Activated T-helper 17 cell treated with anti-CD3 and anti-CD28 coated beads, Interleukin-2, amount 50 U/mL, for 72 hours (primary cell): ENCODE results near the gene REXO4. TPM values are rescaled to one million over a fixed set of nuclear protein-coding genes. Genes with fewer than 3 reads are reported as not detected.

ENCODE experiments used
- ATAC-seq: fragments of 150-1000 bp; cut with Tn5 transposase; replicated peaks from 2 replicates; pipeline ENCODE4 v1.10.0; 2021; ENCODE audit warnings: mild to moderate bottlenecking, moderate library complexity
- H3K27ac Mint-ChIP-seq: one replicate; pipeline ENCODE4 v1.8.0; 2022; ENCODE audit warnings: mixed read lengths
- H3K27me3 Mint-ChIP-seq: one replicate; pipeline ENCODE4 v1.8.0; 2022; ENCODE audit warnings: mixed read lengths
- H3K36me3 Mint-ChIP-seq: one replicate; pipeline ENCODE4 v1.8.0; 2022; ENCODE audit warnings: low read depth, mild to moderate bottlenecking, mixed read lengths
- H3K4me1 Mint-ChIP-seq: one replicate; pipeline ENCODE4 v1.8.0; 2022; ENCODE audit warnings: mixed read lengths
- H3K4me3 Mint-ChIP-seq: one replicate; pipeline ENCODE4 v1.8.0; 2022; ENCODE audit warnings: mild to moderate bottlenecking, mixed read lengths
- H3K9me3 Mint-ChIP-seq: one replicate; pipeline ENCODE4 v1.8.0; 2022; ENCODE audit warnings: mixed read lengths
- total RNA-seq, 2 donors: library from RNA; stranded (reverse); gene quantifications; one replicate each; pipeline ENCODE4 v1.2.3, GENCODE V29; 2022

Gene REXO4
- total RNA-seq, 2 donors from 2014 or later, result 26.1 to 36.5 TPM

DNA sequence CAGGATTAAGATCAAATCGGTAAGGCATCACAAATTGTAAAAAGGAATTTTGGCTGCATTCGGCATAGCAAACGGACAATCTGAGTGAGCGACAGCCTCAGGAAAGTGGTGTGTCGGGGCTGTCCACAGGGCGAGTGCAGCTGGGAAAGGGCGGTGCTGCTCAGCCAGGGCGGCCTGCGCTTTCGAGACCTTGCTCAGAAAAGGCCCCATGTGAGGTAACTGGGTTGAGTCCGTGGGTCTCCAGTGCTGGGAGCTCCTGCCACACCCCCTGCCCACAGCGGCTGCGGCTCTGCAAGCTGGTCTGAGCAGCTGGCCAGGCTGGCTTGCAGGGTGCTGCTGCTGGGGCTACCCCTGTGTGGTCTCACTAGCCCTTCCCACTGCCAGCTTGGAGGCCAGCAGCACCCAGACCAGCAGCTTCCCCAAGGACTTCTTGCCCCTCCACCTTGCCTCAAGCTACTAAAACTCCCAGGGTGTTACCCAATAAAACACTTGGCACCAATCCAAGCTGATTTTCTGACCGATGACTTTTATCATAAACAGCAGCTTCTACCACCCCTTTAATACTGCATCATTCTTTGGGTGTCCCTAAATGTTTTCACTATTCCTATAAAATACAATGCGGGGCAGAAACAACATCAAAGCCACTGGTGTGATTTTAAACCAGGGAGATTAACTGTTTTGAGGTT is 55.3 kb downstream of the REXO4 start:
- Mint-ChIP-seq H3K27ac (peak overlapping the region; percentile 55), H3K4me3 (no peak overlapping the region), H3K9me3 (no peaks in the 10 kb centered on the region), H3K4me1 (peaks cover 35% of the 10 kb centered on the region), H3K27me3 (no peaks in the 10 kb centered on the region), H3K36me3 (peaks cover 98% of the 10 kb centered on the region)
- no peak for ATAC-seq

DNA sequence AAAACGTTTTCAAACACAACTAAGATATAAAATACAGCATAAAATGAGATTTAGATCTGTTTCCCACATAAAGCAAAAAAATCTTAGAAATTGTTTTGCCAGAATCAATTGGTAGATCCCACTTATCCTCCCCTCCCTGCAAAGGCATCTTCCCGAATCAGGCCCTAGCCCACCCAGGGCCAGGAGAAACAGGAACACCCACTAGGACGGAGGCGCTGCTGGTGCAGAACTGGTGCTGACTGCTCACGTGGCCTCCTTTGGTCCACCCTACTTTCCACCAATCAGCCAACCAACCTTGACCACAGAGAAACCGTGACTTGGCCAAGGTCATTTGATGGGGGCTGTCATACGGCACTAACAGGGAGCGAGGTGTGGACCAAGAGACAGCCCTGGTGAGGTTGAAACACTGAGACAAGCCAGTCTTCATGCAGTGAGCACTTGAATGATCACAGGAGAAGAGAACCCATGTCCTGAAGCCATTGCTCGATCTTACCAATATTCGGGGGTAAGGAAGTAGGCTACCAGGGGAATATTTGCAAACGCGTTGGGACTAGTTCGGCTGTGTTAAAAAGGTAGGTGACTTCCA is 56.2 kb downstream of the REXO4 start:
- Mint-ChIP-seq H3K27me3 (no peaks in the 10 kb centered on the region), H3K27ac (peak overlapping the region; percentile 55), H3K36me3 (peaks cover 90% of the 10 kb centered on the region), H3K4me1 (peaks cover 35% of the 10 kb centered on the region), H3K4me3 (peak overlapping the region; percentile 41), H3K9me3 (no peaks in the 10 kb centered on the region)
- no peak for ATAC-seq

DNA sequence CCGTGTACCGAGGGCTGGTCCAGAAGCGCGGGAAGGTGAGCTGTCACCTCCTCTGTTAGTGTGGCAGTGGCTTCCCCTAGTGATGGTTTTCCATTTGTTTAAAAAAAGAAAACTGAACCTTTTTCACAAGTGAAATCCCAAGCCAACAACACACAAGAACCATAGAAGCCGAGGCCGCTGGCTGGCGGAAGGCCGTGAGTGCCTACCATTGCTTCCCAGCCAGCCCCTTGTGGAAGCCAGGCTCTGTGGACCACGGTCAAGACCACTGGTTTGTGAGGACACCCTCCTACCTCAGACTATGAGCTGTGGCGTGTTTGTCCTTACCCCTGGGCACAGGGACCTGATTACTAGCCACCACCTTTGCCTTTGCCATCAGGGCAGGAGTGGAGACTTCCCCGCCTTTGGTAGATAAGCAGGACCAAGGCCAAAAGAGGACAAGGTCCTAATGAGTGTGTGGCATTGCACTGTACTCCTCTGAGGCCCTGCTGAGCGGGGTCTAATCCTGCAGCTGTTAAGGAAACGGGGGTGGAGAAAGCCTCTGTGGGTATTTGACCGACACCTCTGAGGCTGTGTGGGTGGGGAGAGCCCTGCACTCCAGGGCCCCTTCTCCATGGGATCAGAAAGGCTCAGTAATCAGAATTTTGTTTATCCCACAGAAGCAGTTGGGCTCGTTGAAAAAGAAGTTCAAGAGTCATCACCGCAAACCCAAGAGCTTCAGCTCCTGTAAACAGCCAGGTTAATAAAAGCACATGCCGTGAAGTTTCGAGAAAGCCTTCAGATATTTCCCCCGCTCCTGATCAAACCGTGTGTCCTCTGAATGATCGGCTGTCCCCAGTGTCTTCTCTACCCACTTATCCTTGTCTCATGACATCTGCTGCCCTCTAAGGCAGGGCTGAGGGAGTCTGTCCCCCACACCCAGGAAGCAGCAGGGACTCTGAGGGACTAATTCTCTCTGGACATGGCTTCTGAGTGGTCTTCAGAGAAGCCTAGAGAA is 57.1 kb downstream of the REXO4 start:
- peaks cover 35% of the 10 kb centered on the region for H3K4me1 Mint-ChIP-seq
- H3K27ac Mint-ChIP-seq, result peak overlapping the region; percentile 55
- H3K36me3 Mint-ChIP-seq, result peaks cover 80% of the 10 kb centered on the region
- H3K4me3 Mint-ChIP-seq, result peak overlapping the region; percentile 41
- no peaks in the 10 kb centered on the region for H3K9me3 Mint-ChIP-seq
- H3K27me3 Mint-ChIP-seq, result no peaks in the 10 kb centered on the region
- peak; percentile 20 for ATAC-seq

DNA sequence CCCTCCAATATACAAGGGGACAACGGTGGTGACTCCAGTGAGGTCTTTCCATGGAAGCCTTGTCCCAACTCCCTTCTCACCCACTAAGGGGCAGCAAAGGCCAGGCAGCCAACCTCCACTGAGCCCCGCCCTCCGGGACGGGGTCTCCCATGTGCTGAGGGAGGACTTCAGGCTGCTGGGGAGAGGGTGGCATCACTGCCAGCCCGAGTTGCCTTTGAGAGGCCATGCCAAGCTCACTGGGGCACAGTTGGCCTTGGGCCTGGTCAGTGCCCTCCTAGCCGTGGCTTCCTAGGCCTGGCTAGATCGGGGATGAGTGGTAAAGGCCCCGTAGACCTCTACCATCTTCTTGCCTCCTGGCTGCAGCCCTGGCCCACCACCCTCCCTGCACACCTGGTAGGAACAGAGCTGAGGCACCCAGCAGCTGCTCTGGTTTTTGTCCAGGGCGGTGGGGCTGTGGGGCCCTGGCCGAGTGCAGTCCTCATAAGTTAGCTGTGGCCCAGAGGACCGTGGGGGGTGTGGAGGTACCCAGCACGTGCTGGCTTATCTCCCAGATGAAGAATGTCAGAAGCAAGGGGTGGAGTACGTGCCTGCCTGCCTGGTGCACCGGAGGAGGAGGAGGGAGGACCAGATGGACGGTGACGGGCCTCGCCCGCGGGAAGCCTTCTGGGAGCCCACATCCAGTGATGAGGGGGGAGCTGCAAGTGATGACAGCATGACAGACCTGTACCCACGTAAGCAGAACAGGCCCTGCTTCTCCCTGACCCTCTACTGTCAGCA is 58.2 kb downstream of the REXO4 start:
- Mint-ChIP-seq H3K36me3 (peaks cover 69% of the 10 kb centered on the region), H3K27ac (peak overlapping the region; percentile 55)
- ATAC-seq, result no peak

DNA sequence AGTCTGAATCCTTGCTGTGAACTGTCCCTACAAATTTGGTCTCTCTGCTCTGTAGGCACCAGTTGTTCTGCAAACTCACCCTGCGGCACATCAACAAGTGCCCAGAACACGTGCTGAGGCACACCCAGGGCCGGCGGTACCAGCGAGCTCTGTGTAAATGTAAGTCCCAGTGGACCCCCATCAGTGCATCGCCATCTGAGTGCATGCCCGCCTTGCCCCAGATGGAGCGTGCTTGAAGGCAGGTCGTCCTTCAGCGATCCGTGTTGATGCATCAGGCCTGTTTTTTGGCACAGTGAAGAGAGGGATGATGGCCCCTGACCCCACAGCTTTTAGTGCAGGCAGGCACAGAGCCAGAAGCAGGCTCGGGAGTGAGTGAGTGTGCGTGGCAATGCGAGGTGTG is 60.2 kb downstream of the REXO4 start:
- Mint-ChIP-seq H3K4me3 (peak overlapping the region; percentile 77), H3K4me1 (peaks cover 41% of the 10 kb centered on the region), H3K27me3 (no peaks in the 10 kb centered on the region), H3K36me3 (peaks cover 59% of the 10 kb centered on the region), H3K9me3 (no peaks in the 10 kb centered on the region), H3K27ac (peak overlapping the region; percentile 55)
- ATAC-seq, result no peak

More for the DNA sequence above, 58.2 kb downstream of the REXO4 start:
- Mint-ChIP-seq H3K9me3 (no peaks in the 10 kb centered on the region), H3K4me1 (peaks cover 35% of the 10 kb centered on the region), H3K4me3 (peak overlapping the region; percentile 77), H3K27me3 (no peaks in the 10 kb centered on the region)

DNA sequence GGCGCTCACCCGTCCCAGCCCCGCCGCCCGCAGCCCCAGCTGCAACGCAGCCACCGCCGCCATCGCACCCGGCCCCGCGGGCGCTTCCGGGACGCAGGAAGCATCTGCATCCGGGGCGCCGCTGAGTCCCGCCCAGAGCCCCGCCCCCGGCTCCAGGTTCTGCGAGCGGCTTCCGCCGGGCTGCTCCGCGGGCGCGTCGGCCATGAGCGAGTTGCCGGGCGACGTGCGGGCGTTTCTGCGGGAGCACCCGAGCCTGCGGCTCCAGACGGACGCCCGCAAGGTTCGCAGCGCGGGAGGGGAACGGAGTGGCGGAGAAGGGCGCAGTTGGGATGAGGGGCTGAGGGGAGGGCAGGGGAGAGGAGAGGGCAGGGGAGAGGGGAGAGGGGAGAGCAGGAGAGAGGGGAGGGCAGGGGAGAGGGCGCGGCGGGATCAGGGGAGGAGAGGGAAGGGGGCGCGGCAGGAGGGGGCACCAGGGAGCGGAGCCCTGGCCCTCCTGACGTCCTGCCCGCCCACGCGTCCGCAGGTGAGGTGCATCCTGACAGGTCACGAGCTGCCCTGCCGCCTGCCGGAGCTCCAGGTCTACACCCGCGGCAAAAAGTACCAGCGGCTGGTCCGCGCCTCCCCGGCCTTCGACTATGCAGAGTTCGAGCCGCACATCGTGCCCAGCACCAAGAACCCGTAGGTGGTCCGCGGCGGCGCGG is 61.3 kb downstream of the REXO4 start, which contains the start of the genes SURF1 and SURF2:
Gene SURF1, minus strand, starts transcription at position 97 of the 701 bp plus-strand sequence. Its CDS starts 34 bp downstream, at position 63.
Gene SURF2, plus strand, starts transcription at position 160 of the 701 bp plus-strand sequence. Its CDS starts 43 bp downstream, at position 203.
- peaks cover 34% of the 10 kb centered on the region for H3K4me1 Mint-ChIP-seq
- H3K36me3 Mint-ChIP-seq, result peaks cover 58% of the 10 kb centered on the region
- ATAC-seq, result peak; percentile 91
- peak within 1 kb of the TSS; percentile 77 for H3K27ac Mint-ChIP-seq
- H3K4me3 Mint-ChIP-seq, result peak within 1 kb of the TSS; percentile 77
- no peaks in the 10 kb centered on the region for H3K27me3 Mint-ChIP-seq
- H3K9me3 Mint-ChIP-seq, result no peaks in the 10 kb centered on the region

Other genes with a start within 250 kb of the REXO4 start
- gene OBP2B, start 208.8 kb downstream of the REXO4 start, total RNA-seq, result not detected
- not detected for gene ABO, start 142.8 kb downstream of the REXO4 start, total RNA-seq
- 10 to 100 TPM; 17.4 to 26.3 TPM for gene SURF6, start 81.8 kb downstream of the REXO4 start, total RNA-seq
- 10 to 100 TPM; 21.3 to 29.9 TPM for gene MED22, start 69.9 kb downstream of the REXO4 start, total RNA-seq
- 1,000 to 10,000 TPM; 3,005 to 3,350 TPM for gene RPL7A, start 69.8 kb downstream of the REXO4 start, total RNA-seq
- gene SURF1, start 61.5 kb downstream of the REXO4 start, total RNA-seq, result 10 to 100 TPM; 13.9 to 25.4 TPM
- gene SURF2, start 61.5 kb downstream of the REXO4 start, total RNA-seq, result 10 to 100 TPM in 1 of 2 donors, 1 to 10 TPM in 1; 7.0 to 17.3 TPM
- gene SURF4, start 42.0 kb downstream of the REXO4 start, total RNA-seq, result 100 to 1,000 TPM; 315 to 380 TPM
- gene STKLD1, start 41.6 kb downstream of the REXO4 start, total RNA-seq, result under 1 TPM in 1 of 2 donors, not detected in 1; 0.77 TPM
- 1 to 10 TPM; 1.2 to 3.9 TPM for gene ADAMTS13, start 4.4 kb upstream of the REXO4 start, total RNA-seq
- 1 to 10 TPM in 1 of 2 donors, under 1 TPM in 1; 0.41 to 3.0 TPM for gene CACFD1, start 42.0 kb upstream of the REXO4 start, total RNA-seq
- 1 to 10 TPM; 1.2 to 1.4 TPM for gene SLC2A6, start 61.1 kb upstream of the REXO4 start, total RNA-seq
- not detected for gene MYMK, start 106.9 kb upstream of the REXO4 start, total RNA-seq
- gene ADAMTSL2, start 116.7 kb upstream of the REXO4 start, total RNA-seq, result not detected
- not detected for gene FAM163B, start 191.4 kb upstream of the REXO4 start, total RNA-seq
- not detected for gene DBH, start 218.4 kb upstream of the REXO4 start, total RNA-seq